ENCODE data around the gene ITGA11.

Gene ITGA11

DNA sequence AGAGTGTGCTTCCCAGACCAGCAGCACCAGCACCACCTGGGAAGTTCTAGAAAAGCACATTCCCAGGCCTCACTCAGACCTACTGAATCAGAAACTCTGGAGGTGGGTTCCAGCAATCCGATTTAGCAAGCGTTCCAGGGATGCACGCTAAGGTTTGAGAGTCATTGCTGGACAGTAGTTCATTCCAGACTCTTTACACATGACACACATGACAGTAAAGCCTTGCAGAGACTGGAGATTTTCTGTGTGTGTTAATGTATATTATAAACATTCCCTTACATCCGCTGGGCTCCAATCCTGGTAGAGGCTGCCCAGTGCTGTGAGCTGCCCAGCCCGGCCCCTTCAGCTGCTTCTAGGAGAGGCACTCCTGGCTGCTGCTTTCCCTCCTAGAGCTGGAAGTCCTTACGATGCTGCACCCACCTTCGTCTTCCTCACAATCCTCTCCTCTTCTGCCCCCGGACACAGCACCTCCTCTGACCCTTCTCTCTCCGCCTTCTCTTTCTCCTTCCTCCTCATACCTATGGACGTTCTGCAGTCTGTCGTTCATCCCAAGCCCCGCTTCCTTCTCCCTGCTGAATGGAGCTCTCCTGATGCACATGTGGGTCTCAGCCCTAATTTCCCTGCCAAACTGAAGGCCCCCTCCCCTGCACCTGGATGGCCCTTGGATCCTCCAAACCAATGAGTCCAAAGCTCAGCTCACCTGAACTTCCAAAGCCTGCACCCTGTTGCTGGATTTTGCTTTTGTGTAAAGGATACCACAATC is 44.4 kb downstream of the ITGA11 start:
- no peak for DNase-seq

DNA sequence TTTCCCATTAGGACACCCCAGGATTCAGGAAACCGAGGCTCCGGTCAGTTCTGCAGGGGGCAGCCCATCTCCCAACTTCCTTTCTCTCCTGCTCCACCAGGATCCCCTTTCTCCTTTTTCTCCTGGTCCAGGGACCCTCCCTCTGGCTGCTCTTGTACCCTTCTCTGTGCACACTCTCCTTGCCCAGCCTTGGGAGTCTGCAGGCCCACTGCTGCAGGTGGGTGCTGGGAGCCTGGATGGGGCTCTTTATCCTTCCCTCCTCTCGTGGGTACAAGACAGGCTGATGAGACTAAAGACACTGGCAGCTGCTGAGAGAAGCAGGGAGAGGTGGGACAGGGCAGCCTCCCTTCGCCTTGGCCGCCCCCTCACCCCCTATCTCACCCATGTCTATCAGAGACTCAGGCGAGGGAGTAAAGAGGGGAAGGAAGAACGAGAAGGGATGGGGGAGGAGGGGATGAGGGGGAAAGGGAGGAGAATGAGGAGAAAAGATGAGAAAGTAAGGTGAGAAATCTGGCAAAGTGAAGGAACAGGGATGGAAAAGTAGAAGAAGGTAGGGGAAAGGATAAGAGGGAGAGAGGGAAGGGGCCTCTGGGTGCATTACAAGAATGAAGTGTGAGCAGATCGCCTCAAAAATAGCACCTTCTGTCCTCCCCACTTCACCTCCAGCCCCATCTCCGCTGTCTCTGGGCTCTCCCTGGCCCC is 45.2 kb downstream of the ITGA11 start:
- DNase-seq, result no peak

DNA sequence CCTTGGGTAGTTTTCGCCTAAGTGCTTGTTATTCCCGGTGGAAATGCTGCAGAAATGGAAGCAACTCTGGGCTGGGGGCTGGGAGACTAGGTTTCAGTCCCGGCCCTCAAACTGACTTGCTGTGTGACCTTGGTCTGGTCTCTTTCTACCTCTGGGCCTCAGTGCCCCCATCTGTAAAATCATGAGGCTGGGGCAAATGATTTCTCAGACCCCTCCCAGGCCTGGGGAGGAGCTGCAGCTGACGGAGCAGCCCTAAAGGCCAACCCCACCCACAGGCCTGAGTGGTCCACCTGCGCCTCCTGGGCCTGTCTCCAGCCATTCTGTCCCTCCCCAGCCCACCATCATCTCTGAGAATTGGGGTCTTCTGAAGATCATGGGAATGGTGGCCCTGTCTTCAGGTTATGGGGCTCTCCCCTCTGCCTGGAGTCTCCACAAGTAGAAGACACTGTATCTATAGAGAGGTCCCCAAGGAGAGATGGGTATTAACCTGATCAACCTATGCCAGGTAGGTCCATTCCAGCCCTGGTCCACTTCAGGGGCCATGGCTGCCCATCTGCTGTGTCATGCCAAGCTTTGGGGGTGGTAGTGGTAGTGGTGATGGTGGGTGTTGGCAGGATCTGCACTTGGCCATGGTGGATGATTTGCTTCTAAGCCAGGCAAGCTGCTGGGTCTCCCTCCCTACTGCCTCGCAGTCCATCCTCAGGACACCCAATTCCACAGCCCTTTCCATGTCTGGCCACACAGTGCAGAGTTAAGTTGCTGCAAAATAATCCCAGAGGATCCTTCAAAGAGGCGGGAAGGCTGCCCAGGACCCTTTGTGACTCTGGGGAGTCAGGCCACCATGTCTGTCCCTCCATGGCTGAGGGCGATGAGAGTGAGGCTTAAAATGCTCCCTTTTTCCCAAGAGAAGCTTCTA is 46.0 kb downstream of the ITGA11 start:
- no peak for DNase-seq

DNA sequence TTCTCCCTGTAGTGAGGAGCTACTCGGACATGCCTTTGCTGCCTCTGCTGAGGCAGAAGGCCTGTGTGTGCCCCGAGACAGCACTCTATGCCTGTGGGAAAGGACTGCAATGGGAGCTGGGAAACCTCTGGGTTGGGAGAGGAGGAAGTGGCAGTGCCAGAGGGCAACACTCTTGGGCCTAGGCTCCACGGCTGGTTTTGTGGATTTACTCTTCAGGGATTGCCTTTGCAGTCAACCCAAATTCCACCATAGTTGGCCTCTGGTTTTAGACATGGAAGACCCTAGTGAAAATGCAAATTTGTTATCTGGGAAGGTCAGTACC is 46.8 kb downstream of the ITGA11 start:
- DNase-seq, result no peak

DNA sequence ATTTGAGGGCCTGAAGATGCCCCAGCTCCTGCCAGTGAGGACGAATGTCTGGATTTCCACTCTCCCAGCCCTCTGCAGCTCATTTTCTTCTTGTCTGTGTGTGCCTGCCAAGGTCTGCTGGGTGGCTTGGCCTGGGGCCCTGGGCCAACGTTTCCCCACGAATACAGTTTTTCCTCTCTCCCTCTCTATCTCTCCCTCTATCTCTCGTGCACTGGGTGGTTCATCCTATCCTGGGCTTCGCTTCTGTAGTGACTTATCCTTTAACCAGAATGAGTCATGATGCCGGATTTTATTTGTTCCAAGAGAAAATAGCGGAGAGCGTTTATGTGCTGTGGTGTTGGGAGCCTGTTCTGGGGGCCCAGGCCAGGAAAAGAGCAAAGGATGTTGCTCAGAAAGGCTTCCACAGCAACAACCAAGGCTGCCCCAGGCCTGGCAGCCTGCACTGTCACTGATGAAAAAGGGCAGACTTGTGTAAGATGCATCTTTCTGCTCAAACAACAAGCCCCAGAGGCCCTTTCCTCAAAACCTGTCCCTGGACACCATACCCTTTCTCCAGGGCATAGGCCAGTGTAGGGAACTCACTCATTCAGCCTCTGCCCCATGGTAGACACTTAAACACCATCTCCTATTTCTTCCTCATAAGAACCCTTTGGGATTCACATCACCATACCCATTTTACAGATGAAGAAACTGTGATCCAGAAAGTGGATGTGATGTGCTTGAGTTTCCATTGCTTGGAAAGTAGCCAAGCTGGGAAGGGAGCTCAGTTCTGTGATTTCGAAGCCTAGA is 47.3 kb downstream of the ITGA11 start:
- DNase-seq, result no peak

DNA sequence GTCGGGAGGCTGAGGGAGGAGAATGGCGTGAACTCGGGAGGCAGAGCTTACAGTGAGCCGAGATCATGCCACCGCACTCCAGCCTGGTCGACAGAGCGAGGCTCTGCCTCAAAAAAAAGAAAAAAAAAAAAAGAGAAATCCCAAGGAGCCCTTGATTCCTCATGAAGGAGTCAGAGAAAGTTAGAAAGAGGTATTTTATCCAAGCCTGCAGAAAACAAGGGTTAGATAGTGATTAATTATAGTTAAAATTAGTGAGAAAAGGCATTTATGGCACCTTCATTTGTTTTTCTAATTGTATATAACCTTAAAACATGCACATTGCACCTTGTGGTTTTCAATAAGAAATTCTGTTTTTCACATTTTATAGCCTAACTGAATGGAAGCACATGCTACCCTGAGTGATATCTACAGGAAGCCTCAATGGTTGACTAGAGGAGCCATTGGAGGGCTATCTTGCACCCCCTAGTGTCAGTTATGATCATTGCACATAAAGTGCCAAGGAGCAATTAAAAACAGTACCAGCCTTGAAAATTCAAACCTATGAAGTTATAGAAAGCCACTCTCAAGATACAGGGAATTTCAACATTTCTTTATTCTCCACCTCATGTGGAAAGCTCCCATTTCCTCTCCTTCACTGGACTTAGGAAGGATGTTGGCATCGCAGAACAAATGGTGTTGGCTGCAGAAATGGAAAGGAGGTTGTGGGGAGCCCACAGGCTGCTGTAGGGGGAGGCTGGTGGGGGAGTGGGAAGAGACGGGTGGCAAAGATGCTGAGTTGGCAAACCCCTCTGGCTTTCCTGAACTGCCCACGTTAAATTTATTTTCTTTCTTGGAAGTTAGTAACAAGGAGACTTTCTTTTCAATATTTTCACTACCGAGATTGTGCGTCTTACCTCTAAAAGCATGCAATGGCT is 48.5 kb downstream of the ITGA11 start:
- DNase-seq, result peak; percentile 68

DNA sequence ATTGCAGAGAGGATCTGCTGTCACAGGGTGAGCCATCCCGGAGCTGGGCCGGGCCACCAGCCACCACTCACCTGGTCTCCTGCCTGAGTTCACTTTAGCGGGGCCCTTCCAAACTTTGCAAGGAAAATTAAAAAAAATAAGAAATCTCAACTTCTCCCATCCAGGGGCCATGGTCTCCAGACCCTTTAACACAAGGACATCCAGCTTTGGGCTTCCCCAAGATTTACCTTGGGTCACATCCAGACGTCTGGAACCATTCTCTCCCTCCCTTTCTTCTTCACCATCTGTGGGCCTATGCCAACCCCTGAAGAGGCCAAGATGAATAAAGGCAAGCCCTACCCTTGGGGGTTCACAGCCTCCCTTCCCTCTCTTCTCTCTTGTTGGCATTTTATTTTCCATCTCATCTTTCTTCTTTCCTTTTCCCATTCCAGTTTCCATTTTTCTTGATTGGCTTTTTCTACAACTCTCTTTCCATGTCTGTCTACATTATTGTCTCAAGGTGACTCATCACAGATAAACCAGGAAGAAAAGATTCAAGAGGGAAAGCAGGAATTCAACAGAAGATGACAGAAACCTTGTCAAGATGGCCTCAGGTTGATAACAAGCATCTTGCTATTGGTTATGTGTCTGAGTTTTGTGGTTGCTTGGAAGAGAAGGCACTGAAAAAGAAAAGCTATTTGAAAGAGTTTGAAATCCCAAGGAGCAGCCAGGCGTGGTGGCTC is 49.5 kb downstream of the ITGA11 start:
- no peak for DNase-seq

DNA sequence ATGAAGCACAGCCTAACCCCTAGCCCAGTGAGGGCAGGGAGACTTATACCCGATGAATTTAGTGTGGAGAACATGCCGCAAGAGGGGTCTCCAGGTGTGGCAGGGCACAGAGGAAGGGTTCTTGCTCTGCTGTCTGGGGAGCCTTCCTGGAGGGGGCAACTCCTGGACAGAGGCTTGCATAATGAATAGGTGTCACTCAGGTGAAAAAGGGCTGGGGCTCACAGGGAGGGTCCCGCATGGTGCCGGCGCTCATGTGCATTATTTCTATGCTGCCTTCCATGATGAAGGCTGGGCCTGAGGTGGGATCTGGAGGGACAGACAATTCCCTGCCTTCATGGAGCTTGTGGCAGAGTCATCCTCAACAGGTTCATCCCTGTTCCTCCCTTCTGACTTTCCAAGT is 51.5 kb downstream of the ITGA11 start:
- no peak for DNase-seq

DNA sequence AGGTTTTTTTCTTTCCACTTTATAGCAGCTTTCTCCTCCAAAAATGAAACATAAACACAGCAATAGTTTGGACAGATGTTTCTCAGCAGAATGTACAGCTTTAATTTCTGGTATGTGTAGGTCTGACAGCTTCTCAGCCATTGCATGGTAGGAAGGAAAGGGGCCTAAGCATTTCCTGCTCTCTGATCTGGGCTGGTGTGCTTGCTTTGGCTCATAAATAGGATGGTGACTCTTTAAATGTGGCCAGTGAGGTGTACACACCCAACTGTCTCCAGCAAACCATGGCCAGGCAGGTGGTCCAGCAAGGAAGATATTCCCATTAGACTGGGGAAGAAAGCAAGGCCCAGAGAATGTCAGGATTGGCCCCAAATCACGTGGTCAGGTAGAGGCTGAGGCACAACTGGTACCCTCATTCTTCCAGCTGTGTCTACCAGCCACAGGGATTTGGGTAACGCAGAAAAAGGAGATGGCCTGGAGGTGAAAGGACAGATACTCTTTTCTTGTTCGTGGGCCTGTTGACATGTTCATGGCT is 52.1 kb downstream of the ITGA11 start:
- DNase-seq, result no peak

DNA sequence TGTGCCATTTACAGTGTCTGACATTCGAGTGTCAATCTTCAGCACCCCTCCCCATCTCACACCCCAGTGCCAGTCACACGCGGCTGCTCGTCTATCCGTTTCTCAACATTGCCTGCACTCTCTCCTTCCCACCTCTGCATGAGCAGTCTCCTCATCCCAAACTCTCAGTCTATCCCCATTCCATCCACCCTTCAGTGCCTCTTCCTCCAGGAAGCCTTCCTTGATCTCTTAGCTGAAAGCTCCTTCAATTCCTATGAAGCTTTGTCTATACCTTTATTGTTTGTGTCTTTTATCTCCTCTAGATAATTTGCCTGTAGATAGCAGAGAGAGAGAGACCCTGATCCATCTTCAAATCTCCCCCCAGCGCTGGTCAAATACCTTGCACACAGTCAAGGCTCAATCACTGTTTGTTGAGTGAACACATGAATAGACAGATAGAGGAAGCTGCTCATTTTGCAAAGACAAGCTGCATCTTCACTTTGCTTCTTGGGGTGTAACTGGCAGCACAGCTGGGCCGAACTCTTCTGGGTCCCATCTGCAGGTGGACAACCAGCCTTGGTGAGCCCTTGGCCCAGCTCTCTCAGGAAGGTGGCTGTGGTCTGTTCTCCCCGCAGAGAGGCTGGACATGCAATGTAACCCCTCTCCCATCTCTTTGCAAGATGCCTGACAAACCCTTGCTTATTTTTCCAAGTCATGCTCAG is 52.8 kb downstream of the ITGA11 start:
- DNase-seq, result no peak

DNA sequence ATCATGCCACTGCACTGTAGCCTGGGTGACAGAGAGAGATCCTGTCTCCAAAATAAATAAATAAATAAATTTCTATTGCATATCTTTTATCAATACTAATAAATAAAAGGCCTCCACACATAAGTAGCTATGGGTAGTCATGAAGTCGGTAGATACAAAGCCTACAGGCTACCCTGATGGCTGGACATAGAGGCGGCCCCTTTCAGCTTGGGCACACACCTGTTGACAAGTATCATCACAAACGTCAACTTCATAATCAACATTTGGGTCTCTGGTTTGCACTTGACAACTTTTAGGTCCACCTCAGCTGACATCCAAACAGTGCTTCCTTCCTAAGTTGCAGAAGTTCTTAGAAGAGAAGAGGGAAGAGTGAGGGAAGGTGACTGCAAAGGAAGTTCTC is 53.4 kb downstream of the ITGA11 start:
- DNase-seq, result no peak

DNA sequence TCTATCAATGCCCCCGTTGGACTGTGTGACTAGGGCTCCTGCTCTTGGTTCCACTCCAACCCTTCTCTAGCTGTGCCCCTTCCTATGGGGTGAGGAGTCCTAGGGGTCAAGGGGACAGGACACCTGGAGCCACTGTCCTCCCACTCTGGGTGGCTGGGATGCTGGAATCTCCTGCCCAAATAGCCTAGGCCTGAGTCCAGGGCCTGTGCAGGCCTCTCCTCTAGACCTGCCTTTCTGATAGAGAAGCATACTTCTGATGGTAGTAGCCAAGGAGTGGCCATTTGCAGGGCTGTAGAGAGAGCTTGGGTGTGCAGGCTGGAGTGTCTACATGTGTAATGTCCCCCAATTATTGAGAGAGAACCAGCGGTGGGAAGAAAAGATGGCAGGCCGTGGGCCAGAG is 54.2 kb downstream of the ITGA11 start:
- no peak for DNase-seq

DNA sequence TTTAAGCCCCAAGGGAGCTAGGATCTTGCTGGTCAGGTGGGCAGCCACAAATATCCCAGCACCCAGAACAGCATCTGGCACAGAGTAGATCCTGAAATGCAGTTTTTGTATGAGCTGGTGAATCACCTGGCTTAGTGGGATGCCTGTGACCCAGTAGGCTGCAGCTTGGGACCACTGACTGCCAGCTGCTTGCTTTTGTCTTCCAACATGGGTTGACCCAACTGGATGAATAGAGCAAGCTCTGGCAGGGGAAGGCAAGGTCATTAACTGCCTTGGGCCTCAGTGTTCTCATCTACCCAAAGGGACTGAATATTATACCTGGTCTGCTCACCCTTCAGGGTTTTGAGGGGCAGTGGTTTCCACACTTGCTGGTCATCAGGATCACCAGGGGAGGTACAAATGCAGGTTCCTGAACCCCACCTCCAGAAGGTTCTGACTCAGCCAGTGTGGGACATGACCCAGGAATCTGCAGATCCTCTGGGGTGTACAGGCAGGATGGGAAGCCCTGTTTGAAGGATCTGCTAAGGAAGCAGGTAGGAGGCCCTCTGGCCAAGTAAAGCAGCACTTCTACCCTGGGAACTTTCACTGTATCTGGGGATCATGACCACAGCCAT is 55.4 kb downstream of the ITGA11 start:
- no peak for DNase-seq

DNA sequence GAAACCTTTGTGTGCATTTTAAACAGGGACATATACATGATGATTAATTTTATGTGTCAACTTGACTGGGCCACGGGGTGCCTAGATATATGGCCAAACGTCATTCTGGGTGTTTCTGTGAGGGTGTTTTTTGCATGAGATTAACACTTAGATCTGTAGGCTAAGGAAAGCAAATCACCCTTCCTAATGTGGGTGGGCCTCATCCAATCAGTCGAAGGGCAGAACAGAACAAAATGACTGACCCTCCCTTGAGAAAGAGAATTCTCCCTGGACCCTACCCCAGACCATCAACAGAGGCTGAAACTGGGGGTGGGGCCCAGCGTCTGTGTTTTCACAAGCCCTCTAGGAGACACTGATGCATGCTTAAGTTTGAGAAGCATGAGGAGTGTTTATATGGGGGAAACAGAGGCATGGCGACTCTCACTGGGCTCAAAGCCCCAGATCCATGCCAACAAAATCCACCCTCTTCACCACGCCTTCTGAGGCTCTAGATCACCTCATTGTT is 56.2 kb downstream of the ITGA11 start:
- DNase-seq, result no peak

DNA sequence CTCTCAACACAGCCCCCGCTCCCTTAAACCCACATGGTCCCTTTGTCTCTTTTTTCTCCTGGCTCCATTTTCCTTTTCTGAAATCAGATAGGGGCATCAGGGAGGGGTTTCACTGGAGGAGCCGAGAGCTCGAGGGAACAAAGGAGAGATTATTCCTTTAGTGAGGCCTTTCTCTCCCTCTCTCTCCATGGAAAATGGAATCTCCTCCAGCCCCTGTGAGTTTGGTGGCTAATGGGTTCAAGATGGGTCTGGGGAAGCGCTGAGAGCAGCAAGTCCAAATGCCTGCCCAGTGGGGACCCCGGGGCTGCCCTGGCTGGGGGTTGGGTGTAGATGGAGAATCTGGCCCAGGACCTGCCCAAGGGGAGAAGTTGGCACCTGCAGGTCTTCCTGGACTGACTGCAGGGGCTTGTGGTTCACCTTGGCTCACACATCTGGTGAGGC is 56.8 kb downstream of the ITGA11 start:
- DNase-seq, result no peak

DNA sequence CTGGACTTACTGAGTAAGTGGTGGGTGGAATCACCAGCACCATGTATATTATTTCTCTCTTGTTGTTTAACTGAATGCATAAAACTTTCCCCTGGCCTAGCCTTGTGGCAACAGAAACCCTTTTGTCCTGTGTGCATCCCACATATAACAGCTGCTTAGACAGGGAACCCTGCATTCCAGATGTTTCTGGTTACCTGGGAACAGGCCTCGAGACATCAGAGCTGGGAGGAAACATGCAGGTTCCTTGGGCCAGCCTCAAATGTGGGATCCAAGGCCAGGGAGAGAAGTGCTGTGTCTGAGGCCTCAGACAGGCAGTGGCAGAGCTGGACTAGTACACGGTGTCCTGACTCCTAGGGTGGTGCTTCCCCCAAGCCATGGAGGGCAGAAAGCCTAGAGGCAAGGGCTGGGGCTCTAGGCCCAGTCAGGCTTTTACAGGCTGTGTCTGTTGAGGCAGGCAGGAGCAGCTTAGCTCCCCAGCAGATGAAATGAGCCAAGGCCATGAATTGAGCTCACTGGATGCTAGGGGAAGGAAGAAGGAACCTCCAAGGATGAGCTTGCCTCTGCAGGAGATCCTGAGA is 57.7 kb downstream of the ITGA11 start:
- DNase-seq, result no peak

DNA sequence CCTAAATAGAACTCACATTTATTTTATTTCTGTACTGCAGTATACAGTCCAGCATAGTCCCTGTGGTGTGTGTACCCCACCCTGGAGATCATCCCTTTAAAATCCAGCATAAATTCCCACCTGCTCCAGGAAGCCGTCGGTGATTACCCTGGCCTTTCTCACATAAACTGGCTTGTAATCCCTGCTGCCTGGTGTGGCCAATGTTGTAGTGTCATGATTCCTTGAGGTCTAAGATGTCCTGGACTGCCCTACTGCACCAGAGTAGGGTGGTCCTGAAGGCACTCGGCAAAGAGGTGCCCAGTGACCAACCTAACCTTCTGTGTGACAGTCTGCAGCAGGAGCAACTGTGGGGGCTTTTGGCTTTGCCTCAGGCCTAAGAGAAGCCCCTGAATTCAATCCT is 58.9 kb downstream of the ITGA11 start:
- DNase-seq, result no peak

DNA sequence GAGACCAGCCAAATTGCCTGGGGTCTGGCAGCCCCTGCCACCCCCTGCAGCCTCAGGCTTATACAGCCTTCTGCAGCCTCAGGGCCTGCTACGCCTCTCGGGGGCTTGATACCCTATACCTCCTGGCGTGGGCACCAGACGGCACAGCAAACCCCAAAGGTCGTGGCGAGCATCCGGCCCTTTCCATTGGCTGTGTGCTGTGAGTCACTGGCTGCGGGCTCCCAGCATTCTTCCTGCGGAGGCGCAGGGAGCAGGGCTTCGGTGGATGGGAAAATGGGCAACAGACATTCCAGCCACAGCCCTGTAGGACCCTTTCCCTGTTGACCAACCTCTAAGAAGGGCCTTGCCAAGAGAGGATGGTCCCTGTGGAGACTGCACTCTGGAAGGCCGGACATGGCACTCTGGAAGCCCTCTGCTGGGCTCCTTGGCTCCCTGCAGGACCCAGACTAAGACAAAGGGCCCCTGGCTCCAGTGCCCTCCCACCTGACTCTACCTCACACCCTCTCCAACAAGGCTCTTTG is 59.6 kb downstream of the ITGA11 start:
- peak; percentile 35 for DNase-seq

DNA sequence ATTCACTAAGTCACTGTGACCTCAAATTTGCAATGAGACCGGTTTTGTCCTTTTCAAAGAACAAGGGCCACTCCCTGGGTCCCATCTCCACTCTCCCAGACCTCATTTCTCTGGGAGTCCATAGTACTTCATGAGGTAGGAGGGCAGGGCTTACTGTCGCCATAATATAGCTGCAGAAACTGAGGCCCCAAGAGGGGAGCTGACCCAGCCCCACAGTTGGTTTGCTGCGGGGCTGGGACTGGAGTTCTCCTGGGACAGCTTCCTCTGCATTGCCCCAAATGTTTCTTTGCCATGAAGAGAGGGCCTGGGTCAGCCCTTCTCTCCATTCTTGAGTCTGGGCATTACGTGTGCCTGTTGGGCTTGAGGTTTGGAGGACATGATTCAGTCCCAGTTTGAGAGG is 60.1 kb downstream of the ITGA11 start:
- no peak for DNase-seq
